Measurements from ENCODE around the gene ACYP2.

DNA sequence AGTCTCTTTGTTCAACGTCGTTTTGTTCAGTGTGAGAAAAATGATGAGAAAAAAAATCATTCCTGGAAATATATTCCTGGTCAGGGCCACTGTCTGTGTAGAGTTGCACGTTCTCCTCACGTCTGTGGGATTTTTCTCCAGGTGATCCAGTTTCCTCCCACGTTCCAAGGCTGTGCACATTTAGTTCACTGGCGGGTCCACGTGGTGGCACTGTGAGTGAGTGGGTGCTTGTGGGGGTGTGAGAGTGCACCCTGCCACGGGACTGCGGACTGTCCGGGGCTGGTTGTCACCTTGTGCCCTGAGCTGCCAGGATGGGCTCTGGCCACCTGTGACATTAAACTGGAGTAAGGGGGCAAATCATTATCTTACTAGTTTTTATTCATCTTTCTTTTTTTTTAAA is 30.3 kb upstream of the ACYP2 start:
- TF ChIP-seq, protein P1, sequence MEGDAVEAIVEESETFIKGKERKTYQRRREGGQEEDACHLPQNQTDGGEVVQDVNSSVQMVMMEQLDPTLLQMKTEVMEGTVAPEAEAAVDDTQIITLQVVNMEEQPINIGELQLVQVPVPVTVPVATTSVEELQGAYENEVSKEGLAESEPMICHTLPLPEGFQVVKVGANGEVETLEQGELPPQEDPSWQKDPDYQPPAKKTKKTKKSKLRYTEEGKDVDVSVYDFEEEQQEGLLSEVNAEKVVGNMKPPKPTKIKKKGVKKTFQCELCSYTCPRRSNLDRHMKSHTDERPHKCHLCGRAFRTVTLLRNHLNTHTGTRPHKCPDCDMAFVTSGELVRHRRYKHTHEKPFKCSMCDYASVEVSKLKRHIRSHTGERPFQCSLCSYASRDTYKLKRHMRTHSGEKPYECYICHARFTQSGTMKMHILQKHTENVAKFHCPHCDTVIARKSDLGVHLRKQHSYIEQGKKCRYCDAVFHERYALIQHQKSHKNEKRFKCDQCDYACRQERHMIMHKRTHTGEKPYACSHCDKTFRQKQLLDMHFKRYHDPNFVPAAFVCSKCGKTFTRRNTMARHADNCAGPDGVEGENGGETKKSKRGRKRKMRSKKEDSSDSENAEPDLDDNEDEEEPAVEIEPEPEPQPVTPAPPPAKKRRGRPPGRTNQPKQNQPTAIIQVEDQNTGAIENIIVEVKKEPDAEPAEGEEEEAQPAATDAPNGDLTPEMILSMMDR (IDR thresholded peaks at IDR 0.05): no peak
- no peak for TF ChIP-seq POLR2AphosphoS5 (IDR thresholded peaks at IDR 0.05)
